HG02943 (cell line): ENCODE measurements around the gene A3GALT2.

Source experiments
- ATAC-seq: cut with Tn5 transposase; IDR thresholded peaks from one replicate; pipeline ENCODE4 v1.9.1; 2021; ENCODE audit warnings: mild to moderate bottlenecking, low read depth, moderate library complexity; ENCODE audit not compliant: unreplicated experiment

The A3GALT2 gene

GRCh38 chr1:33320619-33321165, at the start of gene A3GALT2:
TSS of gene A3GALT2 (minus strand) at chr1:33321098. CDS start at chr1:33321098, 0 bp downstream.
- no peak for ATAC-seq

- no peak for ATAC-seq
Measured at GRCh38 chr1:33370301-33370700, 49.4 kb upstream of the A3GALT2 start.

DNA sequence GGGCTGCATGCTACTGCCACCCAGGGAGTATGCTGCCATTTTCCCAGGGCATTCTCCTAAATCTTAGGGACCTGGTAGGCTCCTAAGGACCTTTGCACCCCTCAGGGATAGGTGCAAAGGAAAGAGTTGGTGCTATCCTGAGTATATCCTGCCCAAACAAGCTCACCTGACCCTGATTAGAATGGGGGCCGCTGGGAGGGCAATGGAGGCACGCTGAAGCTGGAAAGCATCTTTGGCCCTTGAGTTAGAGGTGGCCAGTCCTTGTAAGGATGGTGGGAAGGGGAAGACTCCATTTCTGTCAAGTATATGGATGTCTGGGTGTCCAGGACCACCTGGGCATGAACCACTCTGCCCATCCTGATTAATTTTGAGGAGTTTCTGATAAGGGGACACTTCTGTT, 48.9 kb upstream of the A3GALT2 start:
- ATAC-seq: no peak

- ATAC-seq: no peak
Measured at GRCh38 chr1:33369081-33369480, 48.2 kb upstream of the A3GALT2 start.

DNA sequence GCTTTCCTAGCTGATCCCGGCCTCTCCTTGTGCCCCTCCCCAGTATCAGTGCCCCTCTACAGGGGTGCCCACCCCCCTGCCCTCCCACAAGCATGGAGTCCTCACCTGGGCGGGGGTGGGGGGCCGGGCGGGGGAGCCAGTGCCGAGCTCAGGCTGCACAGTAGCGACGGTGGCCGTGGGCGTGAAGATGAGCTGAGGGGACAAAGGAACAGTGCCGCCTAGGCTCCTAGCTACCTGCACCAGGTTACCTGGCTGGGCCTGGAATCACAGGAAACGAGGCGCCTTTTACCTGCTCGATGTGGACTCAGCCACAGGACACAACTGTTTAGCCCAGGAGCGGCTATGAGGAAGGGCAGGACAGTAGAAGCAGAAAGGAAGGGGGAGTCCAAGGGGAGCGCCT, 47.5 kb upstream of the A3GALT2 start:
- no peak for ATAC-seq

DNA sequence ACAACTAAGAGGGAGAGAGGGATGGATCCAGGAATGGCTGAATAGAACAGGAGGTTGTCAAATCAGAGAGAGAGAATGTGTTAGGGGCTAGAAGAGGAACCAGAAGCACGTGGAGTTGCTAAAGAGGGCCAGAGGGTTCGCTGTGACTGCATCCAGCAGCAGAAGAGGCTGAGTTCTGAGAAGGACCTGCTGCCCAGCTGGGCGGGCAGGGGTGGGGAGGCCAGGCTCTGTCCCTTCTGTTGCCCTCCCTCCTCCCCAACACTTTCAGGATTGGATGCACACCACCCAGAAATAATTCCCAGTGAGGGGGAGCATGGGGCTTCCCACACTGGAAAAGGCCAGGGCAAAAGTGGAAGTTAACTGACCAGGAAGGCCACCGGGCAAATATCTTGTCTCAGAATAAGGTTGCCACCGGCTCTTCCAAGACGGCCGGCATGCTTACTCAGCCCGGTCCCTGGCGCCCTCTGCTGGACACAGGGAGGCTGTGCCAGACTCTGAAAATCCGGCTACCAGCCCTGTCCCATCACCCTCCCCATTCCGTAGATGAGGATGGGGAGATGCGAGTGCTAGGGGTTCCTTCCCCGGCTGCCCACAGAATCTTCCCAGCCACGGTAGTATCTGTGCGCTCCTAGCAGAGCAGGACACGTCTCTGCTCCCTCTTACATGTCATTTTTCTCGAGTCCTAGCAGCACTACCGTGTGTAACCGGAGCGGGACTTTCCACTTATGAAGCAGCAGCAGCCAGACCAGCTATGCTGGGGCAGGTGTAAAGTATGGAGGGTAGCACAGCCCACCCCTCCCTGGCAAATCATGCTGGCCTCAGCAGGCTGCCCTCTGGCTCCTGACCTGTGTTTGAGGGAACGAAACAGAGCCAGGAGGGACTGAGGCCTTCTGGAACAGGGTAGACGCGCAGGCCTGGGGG, 46.8 kb upstream of the A3GALT2 start:
- ATAC-seq: no peak

- ATAC-seq: no peak
Measured at GRCh38 chr1:33366762-33367484, 46.0 kb upstream of the A3GALT2 start.

- ATAC-seq: no peak
Measured at GRCh38 chr1:33365560-33365997, 44.7 kb upstream of the A3GALT2 start.

- ATAC-seq: no peak
Measured at GRCh38 chr1:33364565-33364918, 43.6 kb upstream of the A3GALT2 start.

GRCh38 chr1:33363470-33363861, 42.6 kb upstream of the A3GALT2 start:
- no peak for ATAC-seq

DNA sequence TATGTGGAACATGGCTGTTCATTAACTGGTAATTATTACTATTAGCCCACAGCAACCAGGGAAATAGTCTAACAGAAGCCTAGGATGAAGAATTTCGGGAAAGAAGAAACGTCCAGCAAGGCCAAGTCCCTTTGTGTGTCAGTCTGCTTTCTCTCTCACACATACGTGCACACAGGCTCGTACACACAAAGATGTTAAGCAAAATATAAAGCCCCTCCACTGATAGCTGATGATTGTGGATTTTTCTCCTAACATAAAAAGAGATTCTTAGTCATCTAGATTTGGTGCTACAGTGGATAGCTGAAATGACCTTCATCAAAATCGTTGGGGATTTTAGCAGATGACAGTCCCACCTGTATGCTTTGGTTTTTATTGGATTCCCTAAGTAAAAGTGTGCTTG, 42.1 kb upstream of the A3GALT2 start:
- ATAC-seq: no peak

GRCh38 chr1:33361532-33362235, 40.8 kb upstream of the A3GALT2 start:
- ATAC-seq: no peak

DNA sequence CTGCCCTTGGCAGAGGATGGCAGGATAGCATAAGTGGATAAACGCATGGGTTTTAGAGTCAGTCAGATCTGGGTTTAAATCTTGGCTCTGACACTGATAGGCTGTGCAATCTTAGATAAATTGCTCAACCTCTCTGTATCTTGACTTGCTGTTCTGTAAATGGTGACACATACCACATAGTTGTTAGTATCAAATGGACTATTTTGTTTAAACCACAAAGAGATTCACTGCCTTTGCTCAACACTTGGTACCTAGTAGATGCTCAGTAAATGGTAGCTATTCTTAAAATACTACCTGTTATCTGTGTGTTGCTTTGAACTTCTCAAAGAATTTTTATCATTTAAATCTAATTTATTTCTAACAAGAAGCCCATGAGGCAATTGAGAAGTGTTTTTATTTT, 39.5 kb upstream of the A3GALT2 start:
- no peak for ATAC-seq

GRCh38 chr1:33359931-33360330, 39.0 kb upstream of the A3GALT2 start:
- ATAC-seq: no peak

DNA sequence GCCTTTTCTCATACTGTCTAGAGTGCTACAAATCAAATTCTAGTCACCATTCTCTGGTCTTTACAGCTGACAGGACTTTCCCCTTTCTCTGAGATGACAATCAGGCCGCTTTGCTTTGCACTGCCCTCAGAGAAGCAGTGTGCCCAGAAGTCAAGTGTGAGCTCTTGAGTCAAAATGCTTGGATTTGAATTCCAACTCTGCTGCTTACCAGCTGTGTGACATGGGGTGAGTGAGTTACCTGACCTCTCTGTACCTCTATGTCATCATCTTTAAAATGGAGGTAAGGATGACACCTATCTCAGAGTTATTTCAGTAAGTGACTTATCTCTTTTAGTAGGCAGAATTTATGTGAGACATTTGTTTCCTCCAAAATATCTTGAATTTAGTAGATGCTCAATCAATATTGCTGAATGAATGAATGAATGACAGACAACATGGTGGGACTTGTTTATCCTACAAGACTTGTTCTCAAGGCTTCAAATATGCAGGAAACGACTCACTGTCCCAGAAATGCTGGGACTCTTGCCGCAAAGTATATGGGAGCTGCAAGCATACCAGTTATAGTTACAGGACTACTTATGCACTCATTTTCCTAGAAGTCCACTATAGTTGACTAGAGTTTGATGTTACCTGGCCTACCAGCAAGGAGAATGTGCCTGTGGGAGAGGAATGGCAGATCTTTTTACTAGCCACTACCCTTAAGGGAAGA, 38.1 kb upstream of the A3GALT2 start:
- ATAC-seq: no peak

- ATAC-seq: no peak
Measured at GRCh38 chr1:33358114-33358794, 37.4 kb upstream of the A3GALT2 start.

DNA sequence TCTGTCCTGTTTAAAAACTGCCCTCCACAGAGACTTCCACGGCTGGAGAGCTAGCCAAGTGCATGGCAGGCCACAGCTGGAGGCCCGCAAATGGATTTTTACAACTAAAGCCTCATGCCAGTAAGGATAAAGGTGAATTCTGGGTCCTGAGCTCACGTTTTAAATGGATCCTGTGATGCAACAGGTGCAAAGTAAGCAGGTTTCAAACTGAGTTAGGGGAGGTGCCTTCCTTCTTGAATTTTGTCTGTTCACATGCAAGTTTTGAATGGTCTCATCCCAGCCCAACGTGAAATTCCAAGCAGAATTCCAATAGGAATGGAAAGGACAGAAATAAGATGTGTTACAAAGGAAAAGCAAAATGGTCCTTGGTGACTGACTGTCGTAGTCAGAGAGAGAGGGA, 36.2 kb upstream of the A3GALT2 start:
- no peak for ATAC-seq

DNA sequence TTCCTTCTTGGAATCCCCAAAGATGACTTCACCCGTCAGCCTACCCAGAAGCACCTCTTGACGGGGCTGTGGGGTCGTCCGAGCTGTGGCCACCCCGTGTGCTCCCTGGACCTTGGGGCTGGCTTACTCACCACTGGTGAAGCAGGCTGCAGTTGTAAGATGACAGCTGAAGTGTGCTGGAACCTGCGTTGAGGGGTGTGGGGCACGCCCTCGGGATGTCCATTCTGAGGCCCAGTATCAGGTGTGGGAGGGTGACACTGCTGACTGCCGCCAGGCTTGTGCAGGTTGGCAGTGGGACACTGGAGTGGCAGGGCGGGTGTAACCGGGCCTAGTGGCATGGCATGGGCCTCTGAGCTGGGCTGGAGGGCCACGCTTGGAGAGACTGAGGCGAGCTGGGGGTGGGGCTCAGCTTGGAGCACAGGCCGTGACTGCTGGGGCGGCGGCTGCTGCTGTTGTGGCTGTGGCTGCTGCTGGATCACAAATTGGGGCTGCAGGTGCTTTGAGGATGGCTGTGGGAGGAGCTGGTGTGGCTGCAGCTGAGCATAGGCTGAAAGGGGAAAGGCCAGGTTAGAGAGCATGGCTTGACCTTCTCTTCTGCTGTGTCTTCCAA, 33.9 kb upstream of the A3GALT2 start:
- no peak for ATAC-seq

- no peak for ATAC-seq
Measured at GRCh38 chr1:33353531-33353930, 32.6 kb upstream of the A3GALT2 start.
